NCI-H2196 treated with DMSO at 0.1 percent for 48 hours (cell line): Measurements from ENCODE around the gene CDH12.
"Not testable (repeated sequence)": the region's sequence is repeated elsewhere in the genome, so short reads cannot be mapped to it uniquely, and the experiment has no call there.

ENCODE experiments used
- DNase-seq: peaks from one replicate; lab custom pipeline; 2025; ENCODE audit not compliant: unreplicated experiment; lab: John Stamatoyannopoulos, UW

CDH12 gene

GRCh38 chr5:22470408-22470807, 382.7 kb downstream of the CDH12 start:
- DNase-seq: no peak

- DNase-seq: no peak
These were observed 387.5 kb downstream of the CDH12 start for GRCh38 chr5:22465616-22466015.

GRCh38 chr5:22465177-22465576, 388.0 kb downstream of the CDH12 start:
- no peak for DNase-seq

DNA sequence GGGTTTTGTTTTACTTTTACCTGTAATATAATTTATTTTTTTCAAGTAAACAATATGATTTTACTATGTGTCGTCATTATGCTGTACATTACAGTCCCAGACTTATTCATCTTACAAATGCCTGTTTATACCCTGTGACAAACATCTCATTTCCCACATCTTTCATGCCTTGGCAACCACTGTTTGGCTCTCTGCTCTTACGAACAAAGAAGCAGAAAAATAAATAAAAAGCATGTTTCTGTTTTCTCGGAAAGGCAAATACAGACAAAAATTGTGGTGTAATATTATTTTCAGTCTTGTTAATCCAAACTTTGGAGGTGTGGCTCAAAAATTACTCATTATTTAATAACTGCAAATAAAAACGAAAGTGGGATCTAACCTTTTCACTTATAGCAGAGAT, 393.0 kb downstream of the CDH12 start:
- DNase-seq: no peak

GRCh38 chr5:22432905-22433304, 420.2 kb downstream of the CDH12 start:
- no peak for DNase-seq

GRCh38 chr5:22431840-22432239, 421.3 kb downstream of the CDH12 start:
- DNase-seq: no peak

DNA sequence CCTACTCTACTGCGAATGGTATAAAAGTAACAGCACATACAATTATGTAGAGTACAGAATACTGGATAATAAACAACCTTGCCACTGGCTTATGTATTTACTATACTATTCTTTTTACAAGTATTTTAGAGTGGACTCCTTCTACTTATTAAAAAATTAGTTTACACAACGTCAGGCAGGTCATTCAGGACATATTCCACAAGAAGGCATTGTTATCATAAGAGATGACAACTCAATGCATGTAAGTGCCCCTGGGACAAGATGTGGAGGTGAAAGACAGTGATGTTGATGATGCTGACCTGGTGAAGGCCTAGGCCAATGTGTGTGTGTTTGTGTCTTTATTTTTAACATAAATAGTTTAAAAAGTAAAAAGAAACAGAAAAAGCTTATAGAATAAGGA, 421.7 kb downstream of the CDH12 start:
- DNase-seq: no peak

DNA sequence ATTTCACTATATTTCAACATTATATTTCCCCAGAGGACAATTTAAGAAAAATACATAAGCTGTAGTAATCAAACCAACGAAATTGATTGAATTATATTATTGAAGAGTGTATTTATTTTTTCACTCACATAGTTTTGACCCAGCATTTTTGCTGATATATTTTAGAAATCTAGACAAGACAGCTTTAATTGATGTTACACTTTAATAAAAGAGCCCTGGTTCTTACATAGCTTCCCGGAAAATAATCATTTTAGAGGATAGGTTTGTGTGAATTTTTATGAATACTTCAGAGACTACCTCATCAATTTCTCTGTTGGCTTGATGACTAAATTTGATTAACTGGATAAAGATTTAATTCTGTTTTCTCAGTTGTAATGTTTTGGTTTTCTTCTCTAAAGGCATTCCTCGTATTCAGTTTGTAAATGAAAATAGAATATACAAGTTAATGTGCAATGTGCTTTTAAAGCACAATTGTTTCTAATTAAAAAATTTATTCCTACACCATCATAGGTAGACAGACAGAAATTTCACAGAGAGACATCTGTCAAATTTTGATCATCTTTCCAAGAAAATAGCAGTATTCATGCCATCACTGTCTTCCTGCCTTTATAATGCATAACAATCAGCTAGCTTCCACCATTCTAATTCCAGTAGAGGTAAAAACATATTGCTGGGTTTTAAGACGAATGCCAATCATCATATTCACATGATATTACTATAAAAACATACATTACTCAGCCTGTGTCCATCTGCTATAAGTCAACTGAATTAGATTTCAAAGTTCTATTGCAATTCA, 441.4 kb downstream of the CDH12 start:
- no peak for DNase-seq

DNA sequence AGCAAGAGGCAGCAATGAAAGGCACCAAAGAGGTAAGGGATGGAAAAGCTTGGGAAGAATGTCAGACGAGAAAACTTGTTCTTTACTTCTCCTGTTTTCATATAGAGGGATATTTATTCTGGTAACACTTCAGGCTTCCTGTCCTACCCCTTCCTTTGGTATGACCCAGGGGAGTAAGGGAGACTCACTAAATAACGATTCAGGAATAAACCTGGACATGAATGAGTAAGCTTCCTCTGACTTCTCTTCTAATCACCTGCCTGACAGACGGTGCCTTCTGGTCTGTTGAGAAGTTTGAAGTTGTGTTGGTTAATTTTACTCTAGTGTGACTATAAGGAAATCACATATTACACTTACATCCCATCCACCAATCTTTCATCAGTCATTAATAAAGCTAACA, 461.2 kb downstream of the CDH12 start:
- DNase-seq: no peak

DNA sequence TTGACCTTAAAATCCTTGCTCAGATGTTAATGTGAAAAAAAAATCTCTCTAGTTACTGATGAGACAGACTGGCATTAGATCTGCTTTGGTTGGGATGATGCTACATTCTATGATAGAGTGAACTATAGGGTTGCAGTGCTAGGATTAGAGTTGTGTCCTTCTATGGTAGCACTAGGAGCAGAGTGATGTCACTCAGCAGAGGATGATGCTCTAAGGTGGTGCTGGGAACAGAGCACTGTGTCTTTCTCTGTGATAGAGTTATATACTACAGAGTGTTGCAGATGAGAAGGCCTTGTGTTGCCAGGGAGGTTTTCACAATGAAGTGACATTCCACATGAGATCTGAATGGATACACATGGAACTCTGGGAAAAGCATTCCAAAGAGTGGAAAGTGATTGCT, 462.3 kb downstream of the CDH12 start:
- DNase-seq: no peak

- DNase-seq: no peak
These were observed 480.1 kb downstream of the CDH12 start for GRCh38 chr5:22372826-22373660.

DNA sequence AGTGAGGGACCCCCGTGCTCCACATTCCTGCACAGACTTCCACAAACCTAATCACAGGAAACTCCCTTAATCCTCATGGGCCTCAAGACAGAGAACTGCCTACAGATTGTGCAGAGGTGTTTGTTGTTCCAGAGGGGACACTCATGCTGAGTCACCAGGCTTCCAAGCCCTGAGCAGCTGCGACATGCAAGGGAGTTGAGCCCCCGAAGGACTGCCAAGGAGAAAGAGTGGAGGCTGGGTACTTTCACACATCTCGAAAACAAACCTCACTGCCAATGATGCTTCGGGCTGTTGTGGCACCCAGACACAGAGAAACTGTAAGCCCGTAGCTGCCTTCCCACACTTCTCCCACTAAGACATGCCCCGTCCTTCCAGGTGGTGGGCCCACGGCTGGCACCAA, 480.8 kb downstream of the CDH12 start:
- no peak for DNase-seq

GRCh38 chr5:22354956-22355355, 498.2 kb downstream of the CDH12 start:
- no peak for DNase-seq

DNA sequence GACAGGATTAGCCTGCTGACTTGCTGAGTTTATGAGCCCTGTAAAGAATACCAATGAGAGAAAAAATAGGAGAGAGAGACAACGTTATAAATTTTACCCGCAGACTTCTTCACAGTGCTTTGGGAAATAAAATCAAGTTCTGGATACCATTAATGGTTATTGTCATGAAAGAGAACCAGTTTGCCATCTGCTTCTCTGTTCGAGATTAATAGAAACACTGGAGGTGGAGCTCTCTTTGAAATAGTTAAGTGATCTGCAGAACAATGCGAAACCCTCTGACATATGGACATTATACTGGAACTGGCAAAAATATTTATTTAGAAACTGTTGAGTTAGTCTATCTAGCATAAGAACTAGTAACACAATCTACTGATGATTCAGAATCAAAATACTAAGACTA, 500.7 kb downstream of the CDH12 start:
- DNase-seq: no peak

DNA sequence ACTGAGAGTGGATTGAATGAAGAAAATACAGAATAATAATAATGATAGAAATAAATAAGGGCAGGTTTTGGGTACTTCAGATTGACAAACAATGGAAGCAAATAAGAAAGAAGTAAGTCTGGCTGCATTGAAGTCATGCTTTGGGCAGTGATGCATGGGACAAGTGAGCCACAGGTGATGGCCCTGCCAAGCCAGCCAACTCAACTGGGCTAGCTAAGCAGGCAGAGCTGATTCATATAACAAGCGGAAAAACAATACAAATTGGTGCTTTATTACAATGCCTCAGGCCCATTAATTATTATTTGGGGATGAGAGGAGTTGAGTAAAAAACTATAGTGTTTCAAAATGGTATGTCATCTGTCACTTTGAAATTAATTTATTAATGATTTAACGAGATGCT, 502.0 kb downstream of the CDH12 start:
- no peak for DNase-seq

DNA sequence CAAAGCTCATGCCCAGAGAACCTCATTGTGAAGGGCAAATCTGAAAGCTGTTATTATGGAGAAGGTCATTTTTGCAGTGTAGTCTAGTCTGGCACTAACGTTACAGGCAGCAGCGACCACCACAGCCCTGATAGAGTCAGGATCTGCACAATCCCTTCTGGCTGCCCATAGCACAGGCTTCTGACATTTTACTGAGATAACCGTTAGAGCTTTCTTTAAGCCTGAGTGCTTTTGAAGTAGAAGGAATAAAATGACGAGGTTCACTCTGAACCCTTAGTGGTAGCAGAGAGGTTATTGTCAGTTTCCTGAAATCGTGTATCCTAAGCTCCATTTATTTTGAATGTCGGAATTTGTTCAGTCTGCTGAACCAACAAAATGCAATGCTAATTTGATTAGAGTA, 505.1 kb downstream of the CDH12 start:
- no peak for DNase-seq

- no peak for DNase-seq
These were observed 509.1 kb downstream of the CDH12 start for GRCh38 chr5:22344000-22344399.

DNA sequence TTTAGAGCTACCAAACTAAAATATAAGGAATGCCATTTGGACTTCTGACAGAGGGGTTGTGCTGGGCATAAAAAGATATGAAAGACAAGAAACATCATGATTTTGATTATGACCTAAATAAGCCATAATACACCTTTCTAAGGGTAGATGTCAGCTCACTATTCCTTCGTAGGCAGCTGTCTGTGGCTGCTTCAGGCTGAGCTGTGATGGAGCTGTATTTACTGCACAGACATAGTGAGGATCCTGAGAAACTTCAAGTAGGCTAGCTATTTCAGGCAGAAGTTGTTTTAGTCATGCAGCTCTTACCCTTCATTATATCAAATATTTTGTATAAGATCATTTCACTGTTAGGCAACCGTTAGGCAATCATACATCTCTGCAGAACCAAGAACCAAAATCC, 511.7 kb downstream of the CDH12 start:
- no peak for DNase-seq

DNA sequence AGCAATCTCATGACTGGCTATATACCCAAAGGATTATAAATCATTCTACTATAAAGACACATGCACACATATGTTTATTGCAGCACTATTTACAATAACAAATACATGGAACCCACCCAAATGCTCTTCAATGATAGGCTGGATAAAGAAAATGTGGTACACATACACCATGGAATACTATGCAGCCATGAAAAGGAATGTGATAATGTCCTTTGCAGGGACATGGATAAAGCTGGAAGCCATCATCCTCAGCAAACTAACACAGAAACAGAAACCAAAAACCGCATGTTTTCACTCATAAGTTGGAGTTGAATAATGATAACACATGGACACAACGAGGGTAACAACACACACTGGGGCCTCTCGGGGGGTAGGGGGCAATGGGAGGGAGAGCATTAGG, 520.2 kb downstream of the CDH12 start:
- DNase-seq: not testable (repeated sequence)

DNA sequence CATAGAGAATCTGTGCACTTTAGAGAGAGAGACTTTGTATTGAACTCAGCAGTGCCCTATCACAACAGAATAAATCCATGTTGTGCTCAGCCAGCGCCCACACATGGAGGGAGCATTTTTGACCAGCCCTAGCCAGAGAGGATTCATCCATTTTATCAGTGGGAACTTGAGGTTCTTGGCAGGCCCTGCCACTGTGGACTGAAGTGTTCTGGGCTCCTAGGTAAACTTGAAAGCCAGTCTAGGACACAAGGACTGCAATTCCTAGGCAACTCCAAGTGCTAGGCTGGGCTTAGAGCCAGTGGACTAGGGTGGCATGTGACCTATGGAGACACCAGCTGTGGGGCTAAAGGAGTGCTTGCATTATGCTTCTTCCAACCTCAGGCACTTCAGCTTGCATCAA, 523.5 kb downstream of the CDH12 start:
- DNase-seq: no peak

DNA sequence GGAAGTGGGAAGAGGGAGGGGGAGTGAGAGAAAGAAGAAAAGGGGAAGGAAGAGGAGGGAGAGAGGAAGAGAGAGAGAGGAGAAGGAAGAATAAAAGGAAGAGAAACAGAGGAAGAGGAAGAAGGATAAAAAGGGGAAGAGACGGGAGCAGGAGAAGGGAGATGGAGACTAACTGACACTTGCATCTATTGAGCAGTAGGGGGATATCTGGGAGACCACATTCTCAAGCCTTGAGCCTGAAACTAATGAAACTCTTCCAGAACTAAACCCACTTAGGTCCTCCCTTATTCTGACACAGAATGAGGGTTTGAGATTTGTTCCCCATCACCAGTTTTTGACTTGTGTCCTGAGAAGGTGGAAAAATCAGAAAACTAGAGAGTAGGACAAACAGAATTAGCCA, 533.3 kb downstream of the CDH12 start:
- no peak for DNase-seq

DNA sequence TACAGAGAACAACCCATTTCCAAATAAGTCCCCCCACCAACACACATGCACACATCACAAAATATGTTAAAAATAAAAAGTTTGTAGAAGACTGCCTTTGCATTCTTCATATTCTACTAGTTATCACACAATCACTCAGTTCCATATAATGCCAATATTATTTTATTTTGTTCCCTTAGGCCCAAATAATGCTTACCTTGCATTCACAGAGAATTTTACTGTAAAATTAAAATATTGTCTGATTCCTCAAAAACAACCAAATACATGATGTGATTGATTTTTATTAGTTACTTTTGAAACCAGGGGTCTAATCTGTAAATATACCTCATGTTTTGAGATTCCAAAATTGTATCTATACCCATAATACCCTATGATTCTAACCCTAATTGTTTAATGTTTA, 536.9 kb downstream of the CDH12 start:
- DNase-seq: no peak
